DMS153 treated with DMSO at 0.1 percent for 48 hours (cell line): Measurements from ENCODE around the gene RGPD5.
"Not testable (repeated sequence)": the region's sequence is repeated elsewhere in the genome, so short reads cannot be mapped to it uniquely, and the experiment has no call there.

Experiments
- DNase-seq: peaks from one replicate; lab custom pipeline; 2025; ENCODE audit not compliant: unreplicated experiment; lab: John Stamatoyannopoulos, UW

The RGPD5 gene

GRCh38 chr2:109891024-109891423 lies 96.9 kb downstream of the RGPD5 start:
- DNase-seq, result not testable (repeated sequence)

DNA sequence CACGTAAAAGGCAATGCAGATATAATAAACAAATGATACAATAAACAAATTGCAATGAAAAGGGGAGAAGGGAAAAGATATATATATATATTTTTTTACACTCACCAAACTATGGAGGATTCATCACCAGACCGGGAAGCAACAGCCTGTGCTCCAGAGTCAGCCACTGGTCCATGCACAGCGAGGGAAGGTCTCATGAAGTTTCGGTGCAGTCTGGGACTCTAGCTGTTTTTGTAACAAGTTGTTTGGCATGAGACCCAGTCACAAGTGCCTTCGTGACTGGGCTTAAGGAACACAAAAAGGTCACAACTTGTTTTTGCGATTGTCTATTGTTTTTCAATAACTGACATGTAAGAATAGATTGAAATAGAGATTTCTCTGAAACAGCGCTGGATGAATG lies 99.6 kb downstream of the RGPD5 start:
- DNase-seq, result not testable (repeated sequence)

GRCh38 chr2:109894141-109894540 lies 100.0 kb downstream of the RGPD5 start:
- not testable (repeated sequence) for DNase-seq

DNA sequence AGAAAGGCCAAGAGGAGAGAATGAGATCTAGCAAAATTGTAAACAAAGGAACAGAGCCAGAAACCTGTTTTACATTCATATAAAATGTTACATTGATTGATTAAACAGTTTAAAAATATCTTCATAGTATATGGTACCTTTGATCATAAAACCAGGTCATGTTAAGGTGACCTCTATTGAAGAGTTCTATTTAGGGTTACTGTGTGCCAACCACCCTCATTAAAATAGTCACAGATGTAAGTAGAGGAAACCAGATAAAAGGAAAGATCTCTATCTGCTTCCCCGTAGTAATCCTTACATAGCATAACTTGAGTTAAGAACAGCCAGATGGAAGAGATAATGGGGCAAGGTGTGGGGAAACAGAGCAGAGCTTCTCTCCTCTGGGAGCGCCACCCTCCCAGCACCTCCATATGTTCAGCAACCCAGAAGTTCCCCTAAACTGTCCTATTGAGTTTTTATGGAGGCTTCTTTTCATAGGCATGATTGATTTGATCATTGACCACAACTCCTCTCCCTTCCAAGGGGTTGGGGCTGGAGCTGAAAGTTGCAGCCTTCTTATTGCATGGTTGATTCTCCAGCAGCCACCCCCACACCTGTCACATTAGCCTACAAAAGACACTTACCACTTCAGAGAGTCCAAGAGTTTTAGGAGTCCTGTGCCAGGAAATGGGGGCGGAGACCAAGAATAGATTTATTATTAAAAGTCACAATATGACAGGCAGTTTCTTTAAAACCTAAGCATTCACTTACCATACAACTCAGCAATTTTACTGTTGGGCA lies 101.2 kb downstream of the RGPD5 start:
- DNase-seq, result not testable (repeated sequence)

GRCh38 chr2:109896212-109896611 lies 102.1 kb downstream of the RGPD5 start:
- not testable (repeated sequence) for DNase-seq

DNA sequence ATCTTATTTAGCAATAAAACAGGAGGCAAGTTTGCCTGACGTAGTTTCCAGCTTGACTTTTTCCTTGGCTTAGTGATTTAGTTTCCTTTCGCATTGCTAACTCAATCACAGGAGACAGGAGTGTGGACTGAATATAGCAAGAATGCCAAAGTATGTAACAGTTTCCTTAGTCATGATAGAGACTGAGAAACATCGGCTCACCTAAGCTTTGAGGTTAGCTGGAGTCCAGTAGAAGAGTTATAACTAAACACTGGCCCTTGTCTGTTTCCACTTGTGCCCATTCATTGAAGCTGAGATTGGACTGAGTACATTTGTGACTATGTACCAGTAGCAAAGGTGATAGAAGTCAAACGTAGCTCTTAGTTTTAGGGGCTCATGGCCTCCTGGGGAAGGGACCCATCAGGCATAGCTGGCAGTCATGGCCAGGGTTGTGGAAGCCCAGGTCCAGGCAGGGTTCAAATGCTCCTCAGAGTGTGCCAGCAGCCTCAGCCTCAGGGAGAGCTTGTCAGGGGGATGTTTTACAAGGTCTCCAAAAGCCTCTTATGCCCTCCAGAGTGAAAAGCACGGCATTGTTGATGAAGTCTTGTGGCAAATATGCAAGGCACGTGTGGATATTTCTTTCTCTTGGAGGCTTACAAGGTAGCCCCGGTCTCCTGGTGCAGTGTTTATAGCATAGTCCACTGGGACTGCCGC lies 103.8 kb downstream of the RGPD5 start:
- not testable (repeated sequence) for DNase-seq

DNA sequence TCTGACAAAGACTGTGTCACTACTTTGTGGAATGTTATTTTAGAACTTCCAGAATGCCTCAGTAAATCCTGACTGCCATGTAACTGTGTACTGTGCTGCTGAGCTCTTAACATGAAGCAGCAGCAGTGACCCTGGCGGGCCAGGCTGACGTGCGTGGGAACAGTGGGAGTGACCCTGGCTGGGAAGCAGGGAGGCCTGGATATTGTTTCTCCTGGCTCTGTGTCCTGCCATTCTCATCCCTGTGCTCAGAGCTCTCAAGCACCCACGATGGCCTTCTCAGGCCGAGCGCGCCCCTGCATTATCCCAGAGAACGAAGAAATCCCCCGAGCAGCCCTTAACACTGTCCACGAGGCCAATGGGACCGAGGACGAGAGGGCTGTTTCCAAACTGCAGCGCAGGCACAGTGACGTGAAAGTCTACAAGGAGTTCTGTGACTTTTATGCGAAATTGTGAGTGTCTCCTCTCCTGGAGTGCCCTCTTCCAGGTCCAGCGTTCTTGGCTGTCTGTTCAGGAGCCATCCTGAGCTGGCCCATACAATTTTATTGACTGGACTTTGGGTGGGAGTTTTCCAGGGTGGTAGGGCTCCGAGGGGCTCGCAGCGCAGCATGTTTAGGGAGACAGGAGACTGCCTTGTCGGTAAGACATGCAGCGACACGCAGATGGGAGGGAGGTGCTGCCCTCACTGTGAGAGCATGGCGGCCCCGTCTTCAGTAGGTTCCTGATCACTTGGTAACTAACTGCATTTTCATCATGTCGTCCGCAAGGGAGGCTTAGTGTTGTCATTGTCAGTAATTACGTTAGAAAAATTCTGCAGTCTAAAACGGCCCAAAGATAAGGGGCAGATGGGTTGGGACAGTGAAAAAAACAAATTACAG lies 104.6 kb downstream of the RGPD5 start, which contains the start of gene LIMS3:
Gene LIMS3 (plus strand): TSS at position 227 of the 875 bp plus-strand sequence. CDS start 41 bp downstream, at position 268.
- not testable (repeated sequence) for DNase-seq

DNA sequence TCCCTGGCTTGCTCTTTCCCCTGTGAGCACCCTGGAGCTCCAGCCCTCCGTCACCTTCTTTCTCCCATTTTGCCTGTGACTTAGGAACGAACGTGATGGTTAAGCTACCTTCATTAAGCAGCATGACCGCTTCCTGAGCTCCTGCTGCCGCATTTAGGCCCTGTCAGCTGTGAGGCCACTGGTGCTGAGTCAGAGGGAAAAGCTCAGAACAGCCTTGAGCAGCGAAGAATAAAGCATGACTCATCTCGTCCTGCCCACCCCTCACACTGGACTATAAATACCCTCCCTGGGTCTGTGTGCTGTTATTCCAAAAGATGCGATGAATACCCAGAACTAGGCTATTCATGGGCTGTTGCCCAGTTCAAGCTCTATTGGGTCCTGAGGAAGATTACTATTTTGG lies 111.7 kb downstream of the RGPD5 start:
- DNase-seq, result not testable (repeated sequence)
